MCF 10A (cell line): ENCODE measurements around the gene TRPM6. TPM values are rescaled to one million over a fixed set of nuclear protein-coding genes. Genes with fewer than 3 reads are reported as not detected.

Source experiments
- BruUV-seq: library from RNA; stranded (reverse); fragments of 400-500 nt; replicated peaks from 2 replicates; lab custom pipeline; 2021; lab: Mats Ljungman, UMichigan
- CTCF ChIA-PET: fragments of 300-600 bp; sonication (Branson Sonifier 250); formaldehyde crosslinking; extraction: SDS; loops from one replicate; lab custom pipeline; 2021; ENCODE audit warnings: antibody characterized with exemption, inconsistent platforms; lab: Yijun Ruan, JAX
- POLR2A ChIA-PET: fragments of 300-600, 350-650 bp; sonication (Branson Sonifier 250); formaldehyde crosslinking; extraction: SDS; loops from one replicate; lab custom pipeline; 2020; ENCODE audit warnings: antibody characterized with exemption, inconsistent platforms; lab: Yijun Ruan, JAX
- DNase-seq: peaks from one replicate; pipeline ENCODE4 v3.0.0-alpha.2; 2018; ENCODE audit not compliant: unreplicated experiment
- H3K27ac Mint-ChIP-seq: one replicate; pipeline ENCODE4 v1.8.0; 2022; ENCODE audit warnings: mild to moderate bottlenecking, low read depth, mixed read lengths; ENCODE audit not compliant: unreplicated experiment
- H3K27me3 Mint-ChIP-seq: one replicate; pipeline ENCODE4 v1.8.0; 2022; ENCODE audit warnings: mixed read lengths; ENCODE audit not compliant: insufficient read depth, unreplicated experiment
- H3K36me3 Mint-ChIP-seq: one replicate; pipeline ENCODE4 v1.8.0; 2022; ENCODE audit warnings: mild to moderate bottlenecking, moderate library complexity, mixed read lengths; ENCODE audit not compliant: insufficient read depth, unreplicated experiment
- H3K4me1 Mint-ChIP-seq: one replicate; pipeline ENCODE4 v1.8.0; 2022; ENCODE audit warnings: mixed read lengths; ENCODE audit not compliant: insufficient read depth, unreplicated experiment
- H3K4me3 Mint-ChIP-seq: one replicate; pipeline ENCODE4 v1.8.0; 2022; ENCODE audit warnings: mild to moderate bottlenecking, moderate library complexity, mixed read lengths; ENCODE audit not compliant: unreplicated experiment
- H3K9me3 Mint-ChIP-seq: one replicate; pipeline ENCODE4 v1.8.0; 2022; ENCODE audit warnings: mixed read lengths; ENCODE audit not compliant: unreplicated experiment
- CTCF ChIP-seq: fragments of 200-600 bp; IDR thresholded peaks from one replicate; pipeline ENCODE4 v1.8.0; 2022; ENCODE audit warnings: antibody characterized with exemption, mild to moderate bottlenecking; ENCODE audit not compliant: unreplicated experiment
- intact Hi-C: fragments of 100-400 bp; cut with micrococcal nuclease; formaldehyde crosslinking; loops from 2 replicates; pipeline ENCODE4 v1.14.1; 2022
- total RNA-seq: library from RNA; stranded (reverse); gene quantifications from 2 replicates; pipeline ENCODE4 v1.2.3, GENCODE V29; 2022

TRPM6 gene
- total RNA-seq, 1 experiment from 2014 or later = not detected

- no peak overlapping the region for H3K27ac Mint-ChIP-seq
- no peak for TF ChIP-seq CTCF
- intact Hi-C loops = loop anchor here (2.0 kb wide), 4 partner anchors 97 to 1541 kb away; no protein-coding TSS in a partner anchor
- BruUV-seq = no TSS peak
- peaks cover 68% of the 10 kb centered on the region for H3K27me3 Mint-ChIP-seq
- H3K4me3 Mint-ChIP-seq = no peak overlapping the region
- no peak for DNase-seq
- ChIA-PET CTCF (interaction anchor here (0.7 to 1.3 kb wide), 17 partner anchors 9 to 1542 kb away, joined by 3 to 11 read pairs (median 4); no protein-coding TSS in a partner anchor), POLR2A (no interaction called here)
- H3K36me3 Mint-ChIP-seq = no peaks in the 10 kb centered on the region
- H3K4me1 Mint-ChIP-seq = peaks cover 5% of the 10 kb centered on the region
- no peaks in the 10 kb centered on the region for H3K9me3 Mint-ChIP-seq
Observed at GRCh38 chr9:74742191-74742790, 145.4 kb downstream of the TRPM6 start.

DNA sequence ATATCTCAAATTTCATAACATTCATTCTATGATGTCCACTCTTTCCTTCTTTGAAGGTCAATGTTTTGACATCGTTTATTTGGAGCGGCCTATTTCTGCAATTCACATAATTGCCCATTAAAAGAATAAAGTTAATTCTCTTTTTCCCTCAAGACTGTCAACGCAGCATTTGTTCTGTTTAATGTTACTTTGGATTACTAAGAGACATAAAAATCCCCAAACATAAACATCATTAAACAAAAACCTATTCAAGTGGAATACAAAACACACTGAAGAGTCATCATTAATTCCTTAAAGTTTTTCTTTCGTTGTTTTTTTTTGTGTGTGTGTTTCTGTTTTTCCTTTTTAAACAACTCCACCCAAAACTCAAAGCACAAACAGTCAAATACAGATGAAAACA is 151.1 kb downstream of the TRPM6 start:
- intact Hi-C loops = no loop called here
- no peak overlapping the region for H3K27ac Mint-ChIP-seq
- no peak for TF ChIP-seq CTCF
- H3K36me3 Mint-ChIP-seq = no peaks in the 10 kb centered on the region
- H3K4me1 Mint-ChIP-seq = peaks cover 5% of the 10 kb centered on the region
- POLR2A ChIA-PET = no interaction called here
- H3K9me3 Mint-ChIP-seq = no peaks in the 10 kb centered on the region
- peaks cover 38% of the 10 kb centered on the region for H3K27me3 Mint-ChIP-seq
- DNase-seq = no peak
- no peak overlapping the region for H3K4me3 Mint-ChIP-seq
- CTCF ChIA-PET = no interaction called here
- BruUV-seq = no TSS peak

GRCh38 chr9:74735761-74736160 is 152.0 kb downstream of the TRPM6 start:
- Mint-ChIP-seq H3K27me3 (peaks cover 31% of the 10 kb centered on the region), H3K27ac (no peak overlapping the region), H3K4me1 (peaks cover 5% of the 10 kb centered on the region), H3K9me3 (no peaks in the 10 kb centered on the region), H3K36me3 (no peaks in the 10 kb centered on the region), H3K4me3 (no peak overlapping the region)
- DNase-seq = no peak
- intact Hi-C loops = no loop called here
- TF ChIP-seq CTCF = no peak
- ChIA-PET CTCF (interaction anchor here (0.6 kb wide), 2 partner anchors 9 to 16 kb away, joined by 3 to 5 read pairs; no protein-coding TSS in a partner anchor), POLR2A (no interaction called here)
- BruUV-seq = no TSS peak

GRCh38 chr9:74729136-74729695 is 158.5 kb downstream of the TRPM6 start:
- intact Hi-C loops = no loop called here
- TF ChIP-seq CTCF = no peak
- no TSS peak for BruUV-seq
- Mint-ChIP-seq H3K27ac (no peak overlapping the region), H3K27me3 (peaks cover 50% of the 10 kb centered on the region), H3K9me3 (no peaks in the 10 kb centered on the region), H3K4me3 (no peak overlapping the region), H3K4me1 (no peaks in the 10 kb centered on the region), H3K36me3 (no peaks in the 10 kb centered on the region)
- ChIA-PET CTCF (interaction anchor here (1.5 kb wide), 1 partner anchor 17 kb away, joined by 3 read pairs; no protein-coding TSS in a partner anchor), POLR2A (no interaction called here)
- DNase-seq = no peak
